Prostate gland (tissue), 2 donors: ENCODE results near the gene SHISA8. TPM values are rescaled to one million over a fixed set of nuclear protein-coding genes. Genes with fewer than 3 reads are reported as not detected.

Experiments
- DNase-seq: peaks from one replicate; pipeline ENCODE4 v3.0.0-alpha.2; 2019; ENCODE audit warnings: low spot score
- H3K27ac ChIP-seq, 2 donors: fragments of 200-600 bp; sonication (generic); 2 replicates each; pipeline ENCODE4 v1.5.1; 2017 to 2019
- H3K27me3 ChIP-seq: fragments of 200-600 bp; sonication (generic); replicated peaks from 2 replicates; pipeline ENCODE4 v1.5.1; 2019; ENCODE audit not compliant: insufficient read depth
- H3K36me3 ChIP-seq, 2 donors: fragments of 200-600 bp; sonication (generic); 1 replicate in 1 of 2; 2 replicates in 1 of 2; pipeline versions ENCODE4 v1.5.1 to v1.8.1; 2017 to 2019
- H3K4me1 ChIP-seq: fragments of 200-600 bp; sonication (generic); replicated peaks from 2 replicates; pipeline ENCODE4 v1.5.1; 2019
- H3K4me3 ChIP-seq, 2 donors: fragments of 200-600 bp; sonication (generic); 2 replicates each; pipeline ENCODE4 v1.5.1; 2017 to 2019
- H3K9me3 ChIP-seq: fragments of 200-600 bp; sonication (generic); 2 replicates; pipeline ENCODE4 v1.5.1; 2017
- CTCF ChIP-seq, 4 experiments: fragments of 200-600 bp in 2 of 4; fragments of 450-650 bp in 2 of 4; sonication (generic) in 2 of 4; IDR thresholded peaks; 1 replicate in 3 of 4; 2 replicates in 1 of 4; pipeline ENCODE4 v1.5.1; 2016 to 2019; ENCODE audit warnings: antibody characterized with exemption in 4 of 4, mild to moderate bottlenecking in 2 of 4, moderate library complexity in 2 of 4
- POLR2A ChIP-seq: fragments of 450-650 bp; IDR thresholded peaks from one replicate; pipeline ENCODE4 v1.6.1; 2016; ENCODE audit warnings: antibody characterized with exemption, mild to moderate bottlenecking
- POLR2AphosphoS5 ChIP-seq: sonication (generic); formaldehyde crosslinking; IDR thresholded peaks from one replicate; pipeline ENCODE4 v1.6.1; 2017; ENCODE audit warnings: antibody characterized with exemption
- WGBS: methylation state at CpG from one replicate; pipeline ENCODE4 v1.1.5; 2018; 5-methylcytosine and 5-hydroxymethylcytosine counted together
- intact Hi-C: fragments of 100-400 bp; cut with DNase I; formaldehyde crosslinking; loops from one replicate; pipeline ENCODE4 v1.14.2; 2022
- total RNA-seq, 2 donors: library from RNA; depleted of rRNA; stranded (reverse); fragments of >200 nt; gene quantifications; one replicate each; pipeline ENCODE4 v1.1.0, GENCODE V29; 2016

SHISA8 gene
- total RNA-seq, 2 donors from 2014 or later, result not detected

GRCh38 chr22:41939981-41940831 lies 25.3 kb upstream of the SHISA8 start:
- intact Hi-C loops, result loop anchor here (2.0 to 5.0 kb wide), 2 partner anchors 115 to 188 kb away; no protein-coding TSS in a partner anchor
- Histone ChIP-seq H3K36me3 (no peaks in the 10 kb centered on the region), H3K9me3 (no peaks in the 10 kb centered on the region), H3K4me3 (no peak overlapping the region), H3K27ac (peak overlapping the region; percentile 65 to 82), H3K27me3 (no peaks in the 10 kb centered on the region), H3K4me1 (peaks cover 2% of the 10 kb centered on the region)
- DNase-seq, result peak; percentile 75
- WGBS, result 69% methylated on average over 13 of the region's 13 CpGs
- TF ChIP-seq POLR2A (no peak), CTCF (IDR thresholded peaks at IDR 0.05) (no peak), POLR2AphosphoS5 (peak; percentile 80)

- TF ChIP-seq CTCF (IDR thresholded peaks at IDR 0.05), result no peak
- TF ChIP-seq POLR2A, result no peak
- no peak for TF ChIP-seq POLR2AphosphoS5
- 94% methylated on average over 2 of the region's 2 CpGs for WGBS
- no peak for DNase-seq
- no peaks in the 10 kb centered on the region for H3K9me3 ChIP-seq
- intact Hi-C loops, result no loop called here
- H3K27me3 ChIP-seq, result no peaks in the 10 kb centered on the region
- peaks cover 2% of the 10 kb centered on the region for H3K4me1 ChIP-seq
- no peak overlapping the region for H3K27ac ChIP-seq
- H3K4me3 ChIP-seq, result no peak overlapping the region
- no peaks in the 10 kb centered on the region for H3K36me3 ChIP-seq
Measured at GRCh38 chr22:41936894-41937169, 22.0 kb upstream of the SHISA8 start.

GRCh38 chr22:41935509-41935908 lies 20.6 kb upstream of the SHISA8 start:
- H3K4me1 ChIP-seq, result peaks cover 2% of the 10 kb centered on the region
- intact Hi-C loops, result no loop called here
- no peaks in the 10 kb centered on the region for H3K9me3 ChIP-seq
- H3K4me3 ChIP-seq, result no peak overlapping the region
- no peak for DNase-seq
- no peaks in the 10 kb centered on the region for H3K36me3 ChIP-seq
- 86% methylated on average over 9 of the region's 9 CpGs for WGBS
- H3K27ac ChIP-seq, result no peak overlapping the region
- no peak for TF ChIP-seq POLR2AphosphoS5
- TF ChIP-seq POLR2A, result no peak
- no peak for TF ChIP-seq CTCF (IDR thresholded peaks at IDR 0.05)
- H3K27me3 ChIP-seq, result no peaks in the 10 kb centered on the region

GRCh38 chr22:41935015-41935351 lies 20.1 kb upstream of the SHISA8 start:
- no peaks in the 10 kb centered on the region for H3K36me3 ChIP-seq
- TF ChIP-seq POLR2AphosphoS5, result no peak
- no peak for TF ChIP-seq CTCF (IDR thresholded peaks at IDR 0.05)
- TF ChIP-seq POLR2A, result no peak
- WGBS, result 42% methylated on average over 4 of the region's 4 CpGs
- H3K27ac ChIP-seq, result no peak overlapping the region
- no peak overlapping the region for H3K4me3 ChIP-seq
- no peaks in the 10 kb centered on the region for H3K27me3 ChIP-seq
- DNase-seq, result no peak
- intact Hi-C loops, result no loop called here
- H3K4me1 ChIP-seq, result peaks cover 2% of the 10 kb centered on the region
- no peaks in the 10 kb centered on the region for H3K9me3 ChIP-seq
